ENCODE results near the gene ACADVL. TPM values are rescaled to one million over a fixed set of nuclear protein-coding genes. Genes with fewer than 3 reads are reported as not detected.

ACADVL gene
- total RNA-seq, 4 donors from 2014 or later = 453 to 742 (median 464) TPM

GRCh38 chr17:7252176-7253043, 32.7 kb downstream of the ACADVL start, which contains the start of gene ELP5:
ELP5 (plus strand) TSS chr17:7252215; CDS start chr17:7252551, 336 bp downstream.
- DNase-seq = peak; percentile 76
- peak within 1 kb of the TSS; percentile 89 to 99 (median 96) for H3K4me3 ChIP-seq
- no peaks in the 10 kb centered on the region for H3K27me3 ChIP-seq
- WGBS, 2 donors = 4 to 18% methylated on average over 3 to 15 of the region's 55 CpGs
- peaks cover under 1 to 41% (median 20%) of the 10 kb centered on the region in 3 donors for H3K36me3 ChIP-seq
- intact Hi-C loops (cut with DNase I) = no loop called here
- peak within 1 kb of the TSS; percentile 96 to 100 (median 98) for H3K27ac ChIP-seq
- H3K4me1 ChIP-seq = peaks cover 28 to 53% (median 31%) of the 10 kb centered on the region in 3 donors
- TF ChIP-seq, protein P1, sequence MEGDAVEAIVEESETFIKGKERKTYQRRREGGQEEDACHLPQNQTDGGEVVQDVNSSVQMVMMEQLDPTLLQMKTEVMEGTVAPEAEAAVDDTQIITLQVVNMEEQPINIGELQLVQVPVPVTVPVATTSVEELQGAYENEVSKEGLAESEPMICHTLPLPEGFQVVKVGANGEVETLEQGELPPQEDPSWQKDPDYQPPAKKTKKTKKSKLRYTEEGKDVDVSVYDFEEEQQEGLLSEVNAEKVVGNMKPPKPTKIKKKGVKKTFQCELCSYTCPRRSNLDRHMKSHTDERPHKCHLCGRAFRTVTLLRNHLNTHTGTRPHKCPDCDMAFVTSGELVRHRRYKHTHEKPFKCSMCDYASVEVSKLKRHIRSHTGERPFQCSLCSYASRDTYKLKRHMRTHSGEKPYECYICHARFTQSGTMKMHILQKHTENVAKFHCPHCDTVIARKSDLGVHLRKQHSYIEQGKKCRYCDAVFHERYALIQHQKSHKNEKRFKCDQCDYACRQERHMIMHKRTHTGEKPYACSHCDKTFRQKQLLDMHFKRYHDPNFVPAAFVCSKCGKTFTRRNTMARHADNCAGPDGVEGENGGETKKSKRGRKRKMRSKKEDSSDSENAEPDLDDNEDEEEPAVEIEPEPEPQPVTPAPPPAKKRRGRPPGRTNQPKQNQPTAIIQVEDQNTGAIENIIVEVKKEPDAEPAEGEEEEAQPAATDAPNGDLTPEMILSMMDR (IDR thresholded peaks at IDR 0.05) = peak in 4 of 6 experiments; percentile 4 to 25 (median 14)
- TF ChIP-seq POLR2A (IDR thresholded peaks at IDR 0.05) = peak in 2 of 4 donors; percentile 42 to 65
- H3K9me3 ChIP-seq = no peaks in the 10 kb centered on the region

DNA sequence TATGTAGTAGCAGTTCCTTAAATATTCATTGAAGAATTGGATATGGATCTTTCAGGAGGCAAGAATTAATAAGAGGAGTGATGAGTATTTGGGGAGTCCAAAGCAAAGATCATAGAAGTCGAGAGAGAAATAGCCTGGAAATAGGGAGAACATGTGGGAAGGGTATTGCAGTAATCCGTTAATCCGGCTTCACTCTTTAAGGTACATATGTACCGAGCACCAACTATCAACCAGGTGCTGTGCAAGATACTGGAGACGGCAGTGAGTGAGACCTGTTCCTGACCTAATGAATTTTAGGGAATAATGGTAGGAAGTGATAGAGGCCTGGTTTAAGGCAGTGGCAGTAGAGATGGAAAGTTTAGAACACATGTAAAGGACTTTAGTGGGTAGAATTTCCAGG, 33.3 kb downstream of the ACADVL start:
- Histone ChIP-seq H3K4me1 (peaks cover 28 to 46% (median 31%) of the 10 kb centered on the region in 3 donors), H3K27ac (peak overlapping the region; percentile 96 to 100 (median 98)), H3K27me3 (no peaks in the 10 kb centered on the region), H3K36me3 (peaks cover 6 to 42% (median 26%) of the 10 kb centered on the region in 3 donors), H3K9me3 (no peaks in the 10 kb centered on the region), H3K4me3 (peak overlapping the region; percentile 89 to 99 (median 96))
- intact Hi-C loops (cut with DNase I) = no loop called here
- 63 to 68% methylated on average over 5 of the region's 5 CpGs for WGBS, 2 donors
- TF ChIP-seq POLR2A (IDR thresholded peaks at IDR 0.05) = no peak
- TF ChIP-seq, protein P1 (IDR thresholded peaks at IDR 0.05) = no peak
- DNase-seq = no peak

DNA sequence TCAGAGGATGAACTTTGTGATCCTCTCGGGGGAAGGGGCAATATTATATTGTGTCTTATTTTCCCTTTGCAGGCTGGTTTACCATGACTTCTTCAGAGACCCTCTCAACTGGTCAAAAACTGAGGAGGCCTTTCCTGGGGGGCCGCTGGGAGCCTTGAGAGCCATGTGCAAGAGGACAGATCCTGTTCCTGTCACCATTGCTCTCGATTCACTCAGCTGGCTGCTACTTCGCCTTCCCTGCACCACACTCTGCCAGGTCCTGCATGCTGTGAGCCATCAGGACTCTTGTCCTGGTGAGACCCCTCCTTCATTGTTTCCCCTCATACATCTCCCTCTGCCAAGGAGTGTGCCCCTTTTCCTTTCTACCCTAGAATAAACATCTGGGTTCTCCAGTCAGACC, 34.8 kb downstream of the ACADVL start:
- DNase-seq = no peak
- Histone ChIP-seq H3K9me3 (no peaks in the 10 kb centered on the region), H3K4me3 (no peak overlapping the region), H3K27me3 (no peaks in the 10 kb centered on the region), H3K4me1 (peaks cover 20 to 43% (median 28%) of the 10 kb centered on the region in 3 donors), H3K27ac (no peak overlapping the region), H3K36me3 (peaks cover 6 to 56% (median 26%) of the 10 kb centered on the region in 3 donors)
- TF ChIP-seq, protein P1 (IDR thresholded peaks at IDR 0.05) = no peak
- TF ChIP-seq POLR2A (IDR thresholded peaks at IDR 0.05) = no peak
- intact Hi-C loops (cut with DNase I) = no loop called here
- WGBS, 2 donors = 91 to 94% methylated on average over 4 of the region's 4 CpGs

DNA sequence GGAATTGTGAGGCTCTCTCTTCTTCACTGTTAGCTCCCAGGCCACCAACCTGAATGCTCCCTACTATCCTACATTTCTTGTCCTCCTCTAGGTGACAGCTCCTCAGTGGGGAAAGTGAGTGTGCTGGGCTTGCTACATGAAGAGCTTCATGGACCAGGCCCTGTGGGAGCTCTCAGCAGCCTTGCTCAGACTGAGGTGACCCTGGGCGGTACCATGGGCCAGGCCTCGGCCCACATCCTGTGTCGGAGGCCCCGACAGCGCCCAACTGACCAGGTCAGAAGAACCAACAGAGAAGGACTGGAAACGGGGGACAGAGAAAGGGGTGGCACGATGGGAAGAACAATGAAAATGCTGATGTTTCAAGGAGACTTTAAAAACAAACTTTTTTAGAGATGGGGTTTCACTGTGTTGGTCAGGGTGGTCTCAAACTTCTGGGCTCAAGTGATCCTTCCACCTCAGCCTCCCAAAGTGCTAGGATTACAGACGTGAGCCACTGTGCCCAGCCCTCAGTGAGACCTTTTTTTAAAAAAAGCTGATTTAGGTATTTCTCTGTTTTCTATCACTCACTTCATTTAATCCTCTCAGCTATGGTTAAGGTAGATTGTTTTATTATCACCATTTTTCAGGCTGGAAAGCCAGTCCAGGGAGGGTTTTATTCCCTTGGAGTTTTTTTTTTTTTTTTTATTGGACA, 37.2 kb downstream of the ACADVL start:
- DNase-seq = no peak
- TF ChIP-seq, protein P1 (IDR thresholded peaks at IDR 0.05) = no peak
- no peak for TF ChIP-seq POLR2A (IDR thresholded peaks at IDR 0.05)
- peaks cover 0 to 14% (median 0%) of the 10 kb centered on the region in 4 donors for H3K27me3 ChIP-seq
- no peak overlapping the region for H3K27ac ChIP-seq
- H3K9me3 ChIP-seq = no peaks in the 10 kb centered on the region
- intact Hi-C loops (cut with DNase I) = no loop called here
- H3K4me1 ChIP-seq = peaks cover 20 to 52% (median 22%) of the 10 kb centered on the region in 3 donors
- no peak overlapping the region for H3K4me3 ChIP-seq
- WGBS, 2 donors = 88 to 92% methylated on average over 4 to 7 of the region's 8 CpGs
- H3K36me3 ChIP-seq = peaks cover 10 to 69% (median 26%) of the 10 kb centered on the region in 3 donors

All from esophagus squamous epithelium (tissue), 5 donors.